HL-60 (cell line): Measurements from ENCODE around the gene RHBDD1.

Experiments
- CTCF ChIP-seq: IDR thresholded peaks from one replicate; pipeline ENCODE4 v1.5.1; 2011; ENCODE audit warnings: low read length, control low read depth, inconsistent platforms; ENCODE audit not compliant: insufficient read depth
- GABPA ChIP-seq: IDR thresholded peaks from 2 replicates; pipeline ENCODE4 v1.6.1; 2012; ENCODE audit warnings: low read depth
- POLR2AphosphoS5 ChIP-seq: IDR thresholded peaks from 2 replicates; pipeline ENCODE4 v1.6.1; 2012; ENCODE audit warnings: low read depth
- SPI1 ChIP-seq: IDR thresholded peaks from 2 replicates; pipeline ENCODE4 v1.6.1; 2012; ENCODE audit warnings: low read depth, mild to moderate bottlenecking, borderline replicate concordance
- TF ChIP-seq, protein P1 (sequence below): IDR thresholded peaks from 2 replicates; pipeline ENCODE4 v1.6.1; 2012; ENCODE audit warnings: low read depth; ENCODE audit not compliant: insufficient replicate concordance

DNA sequence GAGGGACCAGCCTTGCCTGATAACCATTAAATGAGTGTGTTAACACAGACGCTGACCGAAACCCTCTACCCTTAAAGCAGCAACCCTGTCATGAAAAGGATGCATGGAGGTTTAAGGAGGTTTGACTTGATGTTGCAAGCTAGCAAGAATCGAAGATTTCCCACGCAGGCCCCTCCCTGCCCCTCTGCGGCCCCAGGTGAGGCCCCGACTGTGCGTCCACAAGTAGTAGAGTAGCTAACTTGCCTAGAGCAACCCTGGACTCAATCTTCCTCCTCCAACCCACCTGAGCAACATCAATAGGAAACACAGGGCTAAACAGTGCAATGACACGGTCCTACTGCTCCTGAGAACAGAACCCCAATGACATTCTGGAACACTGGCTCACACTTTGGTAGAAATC lies 178.0 kb downstream of the RHBDD1 start:
- TF ChIP-seq CTCF: no peak
- no peak for TF ChIP-seq POLR2AphosphoS5
- TF ChIP-seq, protein P1, sequence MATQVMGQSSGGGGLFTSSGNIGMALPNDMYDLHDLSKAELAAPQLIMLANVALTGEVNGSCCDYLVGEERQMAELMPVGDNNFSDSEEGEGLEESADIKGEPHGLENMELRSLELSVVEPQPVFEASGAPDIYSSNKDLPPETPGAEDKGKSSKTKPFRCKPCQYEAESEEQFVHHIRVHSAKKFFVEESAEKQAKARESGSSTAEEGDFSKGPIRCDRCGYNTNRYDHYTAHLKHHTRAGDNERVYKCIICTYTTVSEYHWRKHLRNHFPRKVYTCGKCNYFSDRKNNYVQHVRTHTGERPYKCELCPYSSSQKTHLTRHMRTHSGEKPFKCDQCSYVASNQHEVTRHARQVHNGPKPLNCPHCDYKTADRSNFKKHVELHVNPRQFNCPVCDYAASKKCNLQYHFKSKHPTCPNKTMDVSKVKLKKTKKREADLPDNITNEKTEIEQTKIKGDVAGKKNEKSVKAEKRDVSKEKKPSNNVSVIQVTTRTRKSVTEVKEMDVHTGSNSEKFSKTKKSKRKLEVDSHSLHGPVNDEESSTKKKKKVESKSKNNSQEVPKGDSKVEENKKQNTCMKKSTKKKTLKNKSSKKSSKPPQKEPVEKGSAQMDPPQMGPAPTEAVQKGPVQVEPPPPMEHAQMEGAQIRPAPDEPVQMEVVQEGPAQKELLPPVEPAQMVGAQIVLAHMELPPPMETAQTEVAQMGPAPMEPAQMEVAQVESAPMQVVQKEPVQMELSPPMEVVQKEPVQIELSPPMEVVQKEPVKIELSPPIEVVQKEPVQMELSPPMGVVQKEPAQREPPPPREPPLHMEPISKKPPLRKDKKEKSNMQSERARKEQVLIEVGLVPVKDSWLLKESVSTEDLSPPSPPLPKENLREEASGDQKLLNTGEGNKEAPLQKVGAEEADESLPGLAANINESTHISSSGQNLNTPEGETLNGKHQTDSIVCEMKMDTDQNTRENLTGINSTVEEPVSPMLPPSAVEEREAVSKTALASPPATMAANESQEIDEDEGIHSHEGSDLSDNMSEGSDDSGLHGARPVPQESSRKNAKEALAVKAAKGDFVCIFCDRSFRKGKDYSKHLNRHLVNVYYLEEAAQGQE: no peak
- no peak for TF ChIP-seq GABPA
- TF ChIP-seq SPI1: no peak
